ENCODE results near the gene FBLN5. TPM values are rescaled to one million over a fixed set of nuclear protein-coding genes. Genes with fewer than 3 reads are reported as not detected.

FBLN5 gene
- total and polyA plus RNA-seq, 2 of the 4 experiments (the other 2 are of a cell fraction) = 10.6 to 76.4 TPM

GRCh38 chr14:91857614-91858013 lies 89.9 kb downstream of the FBLN5 start:
- Histone ChIP-seq H3K79me1 (ENCODE audit: low read depth in 1 of 2, low read length in 2 of 2) (no peaks in the 10 kb centered on the region), H3K14ac (replicated peaks; ENCODE audit: low read depth, low read length) (no peak overlapping the region), H3K4me3 (ENCODE audit: insufficient read depth, low read depth, low read length) (no peak overlapping the region), H2BK15ac (ENCODE audit: low read depth, low read length) (no peak overlapping the region), H3K23ac (ENCODE audit: low read depth, low read length) (no peak overlapping the region), H3K56ac (ENCODE audit: extremely low read depth, insufficient read depth, low read length) (no peak overlapping the region), H4K8ac (ENCODE audit: low read depth in 2 of 2, low read length in 2 of 2) (no peak overlapping the region), H2AK5ac (ENCODE audit: low read depth, low read length) (no peak overlapping the region), H3K27me3 (ENCODE audit: control insufficient read depth, insufficient read depth, low read length) (no peaks in the 10 kb centered on the region), H2BK120ac (ENCODE audit: low read depth, low read length) (no peak overlapping the region), H2BK20ac (ENCODE audit: low read depth, low read length) (no peak overlapping the region), H4K91ac (ENCODE audit: insufficient read depth, low read depth, low read length) (no peak overlapping the region), H2AK9ac (replicated peaks; ENCODE audit: low read depth, low read length, poor library complexity) (no peak overlapping the region), H3K9me3 (ENCODE audit: control insufficient read depth, insufficient read depth, low read length) (no peaks in the 10 kb centered on the region), H3K4me1 (ENCODE audit: control insufficient read depth, insufficient read depth, low read length) (0 out of 2 replicates have a peak, but pooled peaks cover 5% of the 10 kb centered on the region), H3K9me1 (ENCODE audit: insufficient read depth, low read length) (0 out of 2 replicates have a peak, but pooled peaks cover 2% of the 10 kb centered on the region), H4K5ac (ENCODE audit: low read depth, low read length) (no peak overlapping the region), H3K36me3 (ENCODE audit: control insufficient read depth, insufficient read depth, low read length) (no peaks in the 10 kb centered on the region), H3K9ac (ENCODE audit: low read depth, low read length) (no peak overlapping the region), H3K4ac (ENCODE audit: low read depth, low read length) (no peak overlapping the region), H2AFZ (replicated peaks; ENCODE audit: low read length, poor library complexity) (no peak overlapping the region), H3K27ac (ENCODE audit: insufficient read depth, low read length) (no peak overlapping the region), H2BK5ac (ENCODE audit: low read depth, low read length, poor library complexity, severe bottlenecking) (no peak overlapping the region), H4K20me1 (ENCODE audit: insufficient read depth, low read length) (no peaks in the 10 kb centered on the region; the same call in 1 of the 2 replicates), H3K18ac (ENCODE audit: low read depth, low read length) (no peak overlapping the region), H3K4me2 (ENCODE audit: low read depth, low read length) (no peak overlapping the region)
- ChIA-PET POLR2A (ENCODE audit: unreplicated experiment) (no interaction called here), CTCF (interaction anchor here (0.9 kb wide), 1 partner anchor 9 kb away, joined by 3 read pairs; no protein-coding TSS in a partner anchor)
- intact Hi-C loops (cut with micrococcal nuclease) (no loop called here), in situ Hi-C loops (cut with MboI; ENCODE audit: low sequenced_read_pairs) (no loop called here), dilution Hi-C loops (cut with HindIII; ENCODE audit: low sequenced_read_pairs, unreplicated experiment) (no loop called here)
- DNase-seq = no peak
- ATAC-seq (ENCODE audit: low read depth) = no peak
- TF ChIP-seq FOS (IDR thresholded peaks at IDR 0.05; ENCODE audit: low read depth, low read length) (no peak), MXI1 (IDR thresholded peaks at IDR 0.05; ENCODE audit: borderline replicate concordance, low read depth, low read length) (no peak), MAFK (IDR thresholded peaks at IDR 0.05; ENCODE audit: low read depth, low read length) (no peak), ELK1 (IDR thresholded peaks at IDR 0.05; ENCODE audit: borderline replicate concordance, low read depth, low read length) (no peak), MAZ (IDR thresholded peaks at IDR 0.05; ENCODE audit: borderline replicate concordance, low read depth, low read length) (no peak), RFX5 (IDR thresholded peaks at IDR 0.05; ENCODE audit: low read depth, low read length) (no peak), SMC3 (IDR thresholded peaks at IDR 0.05; ENCODE audit: low read depth, low read length) (no peak), RCOR1 (IDR thresholded peaks at IDR 0.05; ENCODE audit: insufficient replicate concordance, low read length) (no peak), NFE2L2 (IDR thresholded peaks at IDR 0.05; ENCODE audit: low read depth, low read length) (no peak), CHD1 (IDR thresholded peaks at IDR 0.05; ENCODE audit: low read depth, low read length) (no peak)
- no TSS peak for BruUV-seq (replicated peaks)
- no CpG with 5 or more reads among the region's 2 CpGs for WGBS, 2 experiments (ENCODE audit: extremely low coverage in 2 of 2, insufficient read length in 1 of 2)

Measured in IMR-90 (cell line).